WERI-Rb-1 (cell line): Measurements from ENCODE around the gene ZNF260.

Source experiments
- DNase-seq: peaks from one replicate; pipeline ENCODE4 v3.0.0-alpha.2; 2020
- H3K27ac ChIP-seq: fragments of 250-450 bp; sonication (Bioruptor Pico); 2 replicates; pipeline ENCODE4 v1.5.1; 2020; ENCODE audit warnings: mild to moderate bottlenecking, moderate library complexity
- H3K27me3 ChIP-seq: fragments of 250-450 bp; sonication (Bioruptor Pico); 2 replicates; pipeline ENCODE4 v1.5.1; 2021; ENCODE audit warnings: mild to moderate bottlenecking, low read depth, moderate library complexity; ENCODE audit not compliant: insufficient read depth, severe bottlenecking
- H3K36me3 ChIP-seq: fragments of 250-450 bp; sonication (Bioruptor Pico); 2 replicates; pipeline ENCODE4 v1.5.1; 2020; ENCODE audit warnings: mild to moderate bottlenecking, moderate library complexity
- H3K4me3 ChIP-seq: 2 replicates; pipeline ENCODE4 v1.5.1; 2011; ENCODE audit warnings: low read depth, mild to moderate bottlenecking, control low read depth, low read length
- H3K9me3 ChIP-seq: fragments of 250-450 bp; sonication (Bioruptor Pico); 2 replicates; pipeline ENCODE4 v1.5.1; 2021; ENCODE audit warnings: mild to moderate bottlenecking, moderate library complexity; ENCODE audit not compliant: severe bottlenecking
- TF ChIP-seq, protein P1 (sequence below): IDR thresholded peaks from 2 replicates; pipeline ENCODE4 v1.5.1; 2011; ENCODE audit warnings: low read depth, mild to moderate bottlenecking, control low read depth, inconsistent platforms, low read length

ZNF260 gene

DNA sequence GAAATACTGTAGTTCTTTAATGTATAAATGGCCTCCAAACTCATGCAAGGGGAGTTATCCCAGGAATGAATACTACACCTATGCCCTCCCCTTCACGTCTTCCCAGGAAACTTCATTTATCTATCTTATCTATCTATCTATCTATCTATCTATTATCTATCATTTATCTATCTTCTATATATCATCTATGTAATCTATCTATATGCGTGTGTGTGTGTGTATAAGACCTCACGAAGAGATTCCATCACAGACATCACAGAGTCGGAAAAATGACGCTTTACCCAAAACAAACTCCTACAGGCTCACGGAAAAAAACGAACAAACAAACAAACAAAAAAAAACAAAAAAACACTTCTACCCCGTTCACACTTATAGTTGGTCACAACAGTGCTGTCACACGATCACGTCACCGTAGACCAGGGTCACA is 44.5 kb upstream of the ZNF260 start:
- H3K27me3 ChIP-seq, result no peaks in the 10 kb centered on the region
- DNase-seq, result no peak
- peaks cover under 1% of the 10 kb centered on the region for H3K9me3 ChIP-seq
- TF ChIP-seq, protein P1, sequence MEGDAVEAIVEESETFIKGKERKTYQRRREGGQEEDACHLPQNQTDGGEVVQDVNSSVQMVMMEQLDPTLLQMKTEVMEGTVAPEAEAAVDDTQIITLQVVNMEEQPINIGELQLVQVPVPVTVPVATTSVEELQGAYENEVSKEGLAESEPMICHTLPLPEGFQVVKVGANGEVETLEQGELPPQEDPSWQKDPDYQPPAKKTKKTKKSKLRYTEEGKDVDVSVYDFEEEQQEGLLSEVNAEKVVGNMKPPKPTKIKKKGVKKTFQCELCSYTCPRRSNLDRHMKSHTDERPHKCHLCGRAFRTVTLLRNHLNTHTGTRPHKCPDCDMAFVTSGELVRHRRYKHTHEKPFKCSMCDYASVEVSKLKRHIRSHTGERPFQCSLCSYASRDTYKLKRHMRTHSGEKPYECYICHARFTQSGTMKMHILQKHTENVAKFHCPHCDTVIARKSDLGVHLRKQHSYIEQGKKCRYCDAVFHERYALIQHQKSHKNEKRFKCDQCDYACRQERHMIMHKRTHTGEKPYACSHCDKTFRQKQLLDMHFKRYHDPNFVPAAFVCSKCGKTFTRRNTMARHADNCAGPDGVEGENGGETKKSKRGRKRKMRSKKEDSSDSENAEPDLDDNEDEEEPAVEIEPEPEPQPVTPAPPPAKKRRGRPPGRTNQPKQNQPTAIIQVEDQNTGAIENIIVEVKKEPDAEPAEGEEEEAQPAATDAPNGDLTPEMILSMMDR, result no peak
- H3K36me3 ChIP-seq, result peaks cover 45% of the 10 kb centered on the region
- H3K4me3 ChIP-seq, result peak overlapping the region; percentile 97
- peak overlapping the region; percentile 75 for H3K27ac ChIP-seq

DNA sequence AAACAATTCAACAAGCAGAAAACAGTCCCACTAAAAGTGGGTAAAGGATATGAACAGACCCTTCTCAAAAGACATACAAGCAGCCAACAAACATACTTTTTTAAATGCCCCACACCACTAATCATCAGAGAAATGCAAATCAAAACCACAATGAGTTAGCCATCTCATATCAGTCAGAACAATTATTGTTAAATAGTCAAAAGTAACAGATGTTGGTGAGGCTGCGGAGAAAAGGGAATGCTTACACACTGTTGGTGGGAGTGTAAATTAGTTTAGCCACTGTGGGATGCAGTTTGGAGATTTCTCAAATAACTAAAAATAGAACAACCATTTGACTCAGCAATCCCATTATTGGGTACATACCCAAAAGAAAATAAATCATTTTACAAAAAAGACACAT is 36.3 kb upstream of the ZNF260 start:
- no peak overlapping the region for H3K4me3 ChIP-seq
- no peak for DNase-seq
- H3K9me3 ChIP-seq, result peaks cover 7% of the 10 kb centered on the region
- peaks cover 44% of the 10 kb centered on the region for H3K36me3 ChIP-seq
- no peak overlapping the region for H3K27ac ChIP-seq
- TF ChIP-seq, protein P1, result no peak
- H3K27me3 ChIP-seq, result no peaks in the 10 kb centered on the region

DNA sequence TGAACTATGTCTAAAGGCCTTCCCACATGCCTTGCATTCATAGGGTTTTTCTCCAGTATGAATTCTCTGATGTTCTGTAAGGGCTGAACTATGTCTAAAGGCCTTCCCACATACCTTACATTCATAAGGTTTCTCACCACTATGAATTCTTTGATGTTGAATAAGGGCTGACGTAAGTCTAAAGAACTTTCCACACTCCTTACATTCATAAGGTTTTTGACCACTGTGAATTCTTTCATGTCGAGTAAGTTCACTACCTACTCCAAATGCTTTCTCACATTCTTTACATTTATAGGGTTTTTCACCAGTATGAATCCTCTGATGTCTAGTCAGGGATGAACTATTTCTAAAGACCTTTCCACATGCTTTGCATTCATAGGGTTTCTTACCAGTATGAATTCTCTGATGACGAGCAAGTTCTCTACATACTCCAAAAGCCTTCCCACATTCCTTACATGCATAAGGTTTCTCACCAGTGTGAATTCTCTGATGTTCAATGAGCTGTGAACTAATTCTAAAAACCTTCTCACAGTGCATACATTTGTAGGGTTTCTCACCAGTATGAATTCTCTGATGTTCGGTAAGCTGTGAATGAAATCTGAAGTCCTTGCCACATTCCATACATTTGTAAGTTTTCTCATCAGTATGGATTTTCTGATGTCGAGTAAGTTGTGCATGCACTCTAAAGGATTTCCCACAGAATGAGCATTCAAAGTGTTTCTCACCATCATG is 19.1 kb upstream of the ZNF260 start:
- Histone ChIP-seq H3K9me3 (peaks cover 49% of the 10 kb centered on the region), H3K36me3 (peaks cover 82% of the 10 kb centered on the region), H3K4me3 (no peak overlapping the region), H3K27ac (no peak overlapping the region), H3K27me3 (no peaks in the 10 kb centered on the region)
- DNase-seq, result no peak
- TF ChIP-seq, protein P1, result no peak

DNA sequence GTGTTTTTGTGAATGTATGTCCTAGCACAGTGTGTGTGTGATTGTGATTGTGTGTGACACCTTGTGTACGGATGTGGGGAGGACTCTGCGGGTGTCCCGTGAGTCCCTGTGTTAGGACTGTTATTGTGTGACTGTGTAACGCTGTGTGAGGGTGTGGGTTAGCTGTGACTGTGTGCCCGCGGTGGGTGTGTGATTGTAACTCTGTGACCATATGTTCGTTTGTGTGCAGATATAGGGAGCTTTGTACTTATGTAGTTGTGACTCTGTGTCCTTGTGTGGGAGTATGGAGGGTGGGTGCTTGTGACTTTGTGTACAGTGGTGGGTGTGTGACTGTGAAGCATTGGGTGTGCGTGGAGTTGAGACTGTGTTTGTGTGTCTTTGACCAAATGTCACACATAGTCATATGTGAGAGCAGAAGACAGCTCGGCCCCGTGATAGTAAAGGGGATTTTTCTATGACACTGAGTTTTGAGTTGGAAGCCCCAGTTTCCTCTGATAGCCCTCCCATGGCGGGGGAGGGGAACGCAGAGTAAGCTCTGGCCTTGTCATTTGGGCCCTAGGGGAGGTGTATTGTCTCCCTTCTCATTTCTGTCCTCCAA is 949 bp upstream of the ZNF260 start:
- Histone ChIP-seq H3K27me3 (no peaks in the 10 kb centered on the region), H3K9me3 (no peaks in the 10 kb centered on the region), H3K27ac (peak overlapping the region; percentile 98), H3K36me3 (peaks cover 28% of the 10 kb centered on the region), H3K4me3 (peak overlapping the region; percentile 87)
- peak; percentile 20 for DNase-seq
- TF ChIP-seq, protein P1, result no peak

DNA sequence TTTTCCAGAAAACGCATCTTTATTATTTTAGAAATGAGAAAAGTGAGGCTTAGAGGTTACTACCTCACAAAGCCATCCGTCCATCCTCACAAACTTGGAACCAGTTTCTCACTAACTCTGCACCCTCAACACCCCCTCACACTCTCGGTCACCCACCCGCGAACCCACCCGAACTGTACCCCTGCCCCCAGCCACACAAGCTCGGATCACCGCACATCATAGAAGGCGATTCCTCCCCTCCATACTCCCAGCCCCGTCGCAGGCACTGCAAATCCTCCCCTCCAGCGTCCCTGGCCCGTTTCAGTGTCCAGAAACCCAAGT is 238 bp downstream of the ZNF260 start:
- peak overlapping the region; percentile 98 for H3K27ac ChIP-seq
- no peaks in the 10 kb centered on the region for H3K27me3 ChIP-seq
- TF ChIP-seq, protein P1, result no peak
- H3K4me3 ChIP-seq, result peak overlapping the region; percentile 87
- H3K9me3 ChIP-seq, result no peaks in the 10 kb centered on the region
- peaks cover 38% of the 10 kb centered on the region for H3K36me3 ChIP-seq
- no peak for DNase-seq
